ENCODE measurements around the gene IGFBP1. TPM values are rescaled to one million over a fixed set of nuclear protein-coding genes. Genes with fewer than 3 reads are reported as not detected.

The IGFBP1 gene
- total and polyA plus RNA-seq, 2 of the 13 experiments (the other 11 are each of a cell fraction or from before 2014, with no cell fraction given) = 5.4 to 885 TPM

- TF ChIP-seq PRDM4 (CRISPR knock-in tag; IDR thresholded peaks at IDR 0.05; ENCODE audit: borderline replicate concordance) (0 out of 2 replicates have a peak, but pooled peaks have one; percentile 12), AKNA (CRISPR knock-in tag; IDR thresholded peaks at IDR 0.05; ENCODE audit: borderline replicate concordance) (peak; percentile 90; the same call in 1 of the 2 replicates), ZNF512 (CRISPR knock-in tag; IDR thresholded peaks at IDR 0.05) (0 out of 2 replicates have a peak, but pooled peaks have one; percentile 61), ZNF121 (CRISPR knock-in tag; IDR thresholded peaks at IDR 0.05) (no peak)
These were observed 3.4 kb downstream of the IGFBP1 start (continued) for GRCh38 chr7:45891462-45892402.

Data from HepG2 (cell line).